SIG-M5 (cell line): ENCODE results near the gene ARPC1B.
"Not testable (repeated sequence)": the region's sequence is repeated elsewhere in the genome, so short reads cannot be mapped to it uniquely, and the experiment has no call there.

Experiments used
- DNase-seq: peaks from one replicate; lab custom pipeline; 2025; lab: John Stamatoyannopoulos, UW

The ARPC1B gene

GRCh38 chr7:99368750-99369389 is 5.7 kb upstream of the ARPC1B start:
- no peak for DNase-seq

DNA sequence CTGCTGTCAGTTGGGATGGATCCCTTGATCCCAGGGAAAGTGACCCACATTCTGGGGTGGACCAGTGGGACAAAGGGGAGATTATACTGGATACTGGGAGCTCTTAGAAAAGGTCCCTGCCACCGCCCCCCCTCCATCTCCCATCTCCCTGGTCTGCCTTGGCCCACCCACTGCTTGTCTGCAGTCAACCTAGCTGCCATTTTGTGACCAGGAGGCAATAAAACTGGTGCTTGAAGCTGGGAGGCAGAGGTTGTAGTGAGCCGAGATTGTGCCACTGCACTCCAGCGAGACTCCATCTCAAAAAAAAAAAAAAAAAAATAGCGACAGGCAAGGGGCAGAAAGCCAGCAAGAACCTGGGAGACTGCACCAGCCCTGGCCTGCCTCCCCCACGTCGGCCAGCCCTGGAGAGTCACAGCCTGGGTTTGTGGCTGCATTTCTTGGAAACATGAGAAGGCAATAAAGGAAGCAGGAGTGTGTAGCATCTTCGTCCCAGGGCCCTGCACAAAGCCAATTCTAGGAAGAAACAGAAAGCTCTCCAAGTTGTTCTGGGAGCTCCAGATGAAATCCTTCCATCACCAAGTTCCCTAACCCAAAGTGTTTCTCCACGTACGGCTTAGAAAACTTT is 4.7 kb upstream of the ARPC1B start:
- DNase-seq: no peak

GRCh38 chr7:99371376-99371920 is 3.1 kb upstream of the ARPC1B start:
- DNase-seq: no peak

GRCh38 chr7:99372275-99373090 is 2.0 kb upstream of the ARPC1B start:
- no peak for DNase-seq

- no peak for DNase-seq
Measured at GRCh38 chr7:99373091-99374066, 1.2 kb upstream of the ARPC1B start.

DNA sequence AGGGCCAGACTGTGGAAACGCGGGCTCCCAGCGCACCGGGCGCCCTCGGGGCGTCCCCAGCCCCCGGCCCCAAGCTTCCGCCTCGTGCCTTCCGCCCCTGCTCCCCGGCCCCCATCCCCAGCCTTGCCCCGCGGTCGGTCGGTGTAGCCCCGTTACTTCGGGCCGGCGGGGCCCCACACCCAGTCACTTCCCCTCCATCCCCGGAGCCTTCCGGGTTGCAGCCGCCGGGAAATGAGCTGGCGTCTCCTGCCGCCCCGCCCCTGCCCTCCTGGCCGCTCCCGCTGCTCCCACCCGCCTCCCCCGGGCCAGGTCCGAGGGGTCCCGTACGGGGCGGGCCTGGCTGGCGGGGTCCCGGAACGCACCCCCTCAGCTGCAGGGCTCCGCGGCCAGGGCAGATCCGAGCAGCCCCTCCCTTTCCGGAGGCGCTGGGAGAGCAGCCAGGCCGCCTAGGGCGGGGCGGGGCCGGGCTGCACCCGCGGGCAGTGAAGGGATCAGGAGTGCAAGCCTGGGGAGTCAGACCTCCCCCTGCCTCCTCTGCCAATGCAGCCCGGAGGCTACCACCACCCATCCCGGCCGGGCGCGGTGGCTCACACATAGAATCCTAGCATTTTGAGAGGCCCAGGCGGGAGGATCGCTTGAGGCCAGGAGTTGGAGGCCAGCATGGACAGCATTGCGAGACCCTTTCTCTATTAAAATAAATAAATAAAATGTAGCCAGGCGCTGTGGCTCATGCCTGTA is 709 bp downstream of the ARPC1B start:
- no peak for DNase-seq

DNA sequence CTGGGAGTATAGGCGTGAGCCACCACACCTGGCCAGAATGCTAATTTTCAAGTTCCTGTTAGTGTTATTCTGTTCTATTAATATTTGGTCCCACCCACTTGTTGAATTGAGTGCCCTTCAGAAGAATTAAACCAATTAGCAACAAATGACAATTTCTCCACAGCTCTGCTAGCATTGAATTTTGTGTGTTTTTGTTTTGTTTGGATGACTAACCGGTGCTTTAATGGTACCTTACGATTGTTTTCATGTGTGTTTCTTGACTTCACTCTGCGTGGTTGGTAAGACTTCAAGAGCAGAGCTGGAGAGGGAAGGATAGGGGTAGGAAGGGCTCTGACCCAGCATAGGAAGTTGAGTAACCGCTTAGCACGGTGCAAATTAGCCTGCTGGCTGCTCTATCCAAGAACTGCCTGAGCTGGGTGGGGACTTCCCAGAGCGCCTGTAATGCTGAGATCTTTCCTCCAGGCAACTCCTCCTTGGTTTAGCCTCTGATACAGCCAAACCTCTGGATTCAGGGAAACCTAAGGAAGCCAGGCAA is 4.6 kb downstream of the ARPC1B start:
- DNase-seq: peak; percentile 72

GRCh38 chr7:99379693-99380031 is 5.1 kb downstream of the ARPC1B start:
- DNase-seq: not testable (repeated sequence)

- DNase-seq: peak; percentile 89
Measured at GRCh38 chr7:99380032-99380822, 5.7 kb downstream of the ARPC1B start.

DNA sequence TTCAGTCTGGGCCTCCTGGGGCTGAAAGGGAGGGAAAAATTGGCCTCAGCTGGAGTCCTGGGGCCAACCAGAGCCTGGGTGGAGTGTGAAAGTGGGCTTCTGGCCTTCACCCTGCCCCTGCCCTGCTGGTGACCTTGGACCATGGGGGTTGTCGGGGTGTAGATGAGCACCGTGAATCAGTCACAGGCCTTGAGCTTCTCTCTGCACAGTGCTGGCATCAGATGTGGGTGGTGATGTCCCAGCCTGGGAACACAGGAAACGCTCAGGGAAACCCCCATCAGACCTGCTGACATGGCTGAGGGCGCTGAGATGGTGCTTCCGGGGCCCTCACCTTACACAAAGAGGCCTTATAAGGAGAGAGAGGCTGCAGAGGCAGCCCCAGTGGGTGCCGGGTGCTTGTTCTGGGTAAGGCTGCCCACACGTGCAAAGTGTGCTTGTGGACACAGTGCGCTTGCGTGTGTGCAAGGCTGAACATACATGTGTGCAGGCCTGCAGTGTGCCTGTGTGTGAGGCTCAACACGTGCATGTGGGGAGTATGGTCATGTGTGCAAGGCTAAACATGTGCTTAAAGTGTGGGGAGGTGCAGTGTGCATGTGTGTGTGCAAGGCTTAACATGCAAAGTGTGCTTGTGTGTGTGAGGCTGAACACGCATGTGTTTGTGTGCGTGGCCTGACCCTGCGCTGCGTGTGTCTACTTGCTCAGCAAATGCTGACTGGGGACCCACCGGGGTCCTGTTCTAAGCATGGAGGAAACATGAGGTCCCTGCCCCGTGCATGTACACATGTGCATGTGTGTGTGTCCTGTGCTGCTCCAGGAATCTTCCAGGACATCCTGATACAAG is 6.5 kb downstream of the ARPC1B start:
- DNase-seq: no peak

DNA sequence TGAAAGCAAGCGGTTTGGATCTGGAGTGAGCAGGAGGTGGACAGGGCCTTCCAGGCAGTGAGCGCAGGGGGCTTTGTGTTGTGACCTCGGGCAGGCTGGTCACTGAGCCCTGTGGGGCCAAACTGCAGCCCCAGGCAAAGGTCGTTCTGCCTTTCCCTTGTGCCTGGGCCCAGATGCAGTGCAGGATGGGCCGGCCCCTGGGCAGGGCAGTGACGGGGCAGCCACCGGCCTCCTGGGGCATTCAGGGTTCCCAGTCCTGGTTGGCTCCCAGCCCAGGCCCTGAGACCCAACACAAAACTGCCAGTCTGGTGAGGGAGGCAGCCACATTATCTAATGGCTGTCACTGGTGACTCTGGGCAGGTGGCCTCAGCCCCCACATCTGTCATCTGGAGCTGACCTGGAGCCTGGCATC is 7.1 kb downstream of the ARPC1B start:
- no peak for DNase-seq

- no peak for DNase-seq
Measured at GRCh38 chr7:99383203-99383602, 8.7 kb downstream of the ARPC1B start.

- no peak for DNase-seq
Measured at GRCh38 chr7:99383791-99384370, 9.4 kb downstream of the ARPC1B start.

GRCh38 chr7:99384523-99384922 is 10.0 kb downstream of the ARPC1B start:
- no peak for DNase-seq

- no peak for DNase-seq
Measured at GRCh38 chr7:99385564-99385963, 11.0 kb downstream of the ARPC1B start.

- DNase-seq: no peak
Measured at GRCh38 chr7:99386584-99387238, 12.2 kb downstream of the ARPC1B start.

- not testable (repeated sequence) for DNase-seq
Measured at GRCh38 chr7:99387239-99387635, 12.7 kb downstream of the ARPC1B start.

DNA sequence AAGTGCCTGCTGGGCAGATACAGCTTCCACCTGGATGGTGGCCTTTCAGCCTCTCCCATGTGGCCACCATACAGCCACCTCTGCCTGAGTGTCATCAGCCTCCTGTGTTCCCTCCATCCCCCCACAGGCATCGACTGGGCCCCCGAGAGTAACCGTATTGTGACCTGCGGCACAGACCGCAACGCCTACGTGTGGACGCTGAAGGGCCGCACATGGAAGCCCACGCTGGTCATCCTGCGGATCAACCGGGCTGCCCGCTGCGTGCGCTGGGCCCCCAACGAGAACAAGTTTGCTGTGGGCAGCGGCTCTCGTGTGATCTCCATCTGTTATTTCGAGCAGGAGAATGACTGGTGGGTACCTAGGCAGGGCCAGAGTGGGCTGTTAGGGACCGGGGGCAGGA is 13.4 kb downstream of the ARPC1B start:
- DNase-seq: no peak
